ENCODE results near the gene CMPK2. TPM values are rescaled to one million over a fixed set of nuclear protein-coding genes. Genes with fewer than 3 reads are reported as not detected.
A peak's percentile ranks its signal among the peaks of the same experiment; 100 is the strongest.

CMPK2 gene
- total and polyA plus RNA-seq, 9 of the 15 experiments (the other 6 are each of a cell fraction or from before 2014, with no cell fraction given): 2.6 to 10.5 (median 5.0) TPM

- TF ChIP-seq GTF3C2 (IDR thresholded peaks at IDR 0.05; ENCODE audit: borderline replicate concordance, extremely low read depth, insufficient read length): no peak
- no peak for TF ChIP-seq BRD4 (IDR thresholded peaks at IDR 0.05)
- TF ChIP-seq ZFP91 (CRISPR knock-in tag; IDR thresholded peaks at IDR 0.05): no peak
- TF ChIP-seq HNRNPL (IDR thresholded peaks at IDR 0.05; ENCODE audit: low read depth, low read length): no peak
- TF ChIP-seq MEIS2 (IDR thresholded peaks at IDR 0.05; ENCODE audit: partially characterized antibody): peak; percentile 36
- TF ChIP-seq FOSL1 (tag; conservative IDR thresholded peaks at IDR 0.05): peak; percentile 95
- no peak for TF ChIP-seq NELFE (IDR thresholded peaks at IDR 0.05; ENCODE audit: insufficient read depth, insufficient read length)
- TF ChIP-seq DMBX1 (CRISPR knock-in tag; IDR thresholded peaks at IDR 0.05; ENCODE audit: borderline replicate concordance): no peak
- no peak for TF ChIP-seq AFF4 (CRISPR knock-in tag; IDR thresholded peaks at IDR 0.05)
- 0 out of 2 replicates have a peak, but pooled peaks have one; percentile 20 for TF ChIP-seq ZNF589 (CRISPR knock-in tag; IDR thresholded peaks at IDR 0.05; ENCODE audit: low read depth)
- TF ChIP-seq ZNF197 (CRISPR knock-in tag; IDR thresholded peaks at IDR 0.05; ENCODE audit: low read depth): 0 out of 2 replicates have a peak, but pooled peaks have one; percentile 34
- no peak for TF ChIP-seq HNRNPH1 (optimal IDR thresholded peaks at IDR 0.05; ENCODE audit: low read depth, low read length)
- peak; percentile 92 for TF ChIP-seq TEAD4 (IDR thresholded peaks at IDR 0.05; ENCODE audit: low read length)
- TF ChIP-seq TEAD4 (CRISPR knock-in tag; IDR thresholded peaks at IDR 0.05; ENCODE audit: borderline replicate concordance): no peak
- TF ChIP-seq ZNF232 (CRISPR knock-in tag; IDR thresholded peaks at IDR 0.05): no peak
- no peak; the same call in 1 of the 2 replicates for TF ChIP-seq CHAMP1 (IDR thresholded peaks at IDR 0.05)
Observed at GRCh38 chr2:6885968-6886367, 20.3 kb upstream of the CMPK2 start (continued).

Measured in K562 (cell line).